K562 (cell line): ENCODE data around the gene DRC3. TPM values are rescaled to one million over a fixed set of nuclear protein-coding genes. Genes with fewer than 3 reads are reported as not detected.
A peak's percentile ranks its signal among the peaks of the same experiment; 100 is the strongest.

Experiments used
- CBX8 ChIP-seq: fragments of 200-600 bp; sonication (generic); IDR thresholded peaks from 2 replicates; pipeline ENCODE4 v1.6.1; 2012; ENCODE audit warnings: borderline replicate concordance, mixed run types, low read depth, mild to moderate bottlenecking, moderate library complexity, mixed read lengths, low read length, control low read depth, inconsistent platforms; ENCODE audit not compliant: poor library complexity, severe bottlenecking; ENCODE audit errors: extremely low read depth
- DNMT1 ChIP-seq: fragments of 450-650 bp; IDR thresholded peaks from 2 replicates; pipeline ENCODE4 v1.6.1; 2016; ENCODE audit warnings: antibody characterized with exemption, mild to moderate bottlenecking
- EGR1 ChIP-seq: fragments of 450-650 bp; conservative IDR thresholded peaks from 2 replicates; pipeline ENCODE4 v1.6.1; 2017; ENCODE audit warnings: mild to moderate bottlenecking
- ELF2 ChIP-seq: fragments of 250-450 bp; sonication (Bioruptor Pico); IDR thresholded peaks from 2 replicates; pipeline ENCODE4 v1.5.0; 2021; ENCODE audit warnings: mild to moderate bottlenecking
- FOS ChIP-seq: IDR thresholded peaks from 3 replicates; pipeline ENCODE4 v1.6.1; 2011; ENCODE audit not compliant: insufficient read length; ENCODE audit errors: extremely low read depth
- GABPA ChIP-seq: fragments of 200-800 bp; sonication (Bioruptor generic); conservative IDR thresholded peaks from 2 replicates; pipeline ENCODE4 v1.6.1; 2016; ENCODE audit warnings: low read depth, missing genetic modification characterization, missing compliant biosample characterization
- GATAD2A ChIP-seq: fragments of 450-650 bp; IDR thresholded peaks from 2 replicates; pipeline ENCODE4 v1.6.1; 2017
- GATAD2B ChIP-seq: fragments of 450-650 bp; IDR thresholded peaks from 2 replicates; pipeline ENCODE4 v1.6.1; 2017; ENCODE audit warnings: mild to moderate bottlenecking, borderline replicate concordance
- HSF4 ChIP-seq: fragments of 250-450 bp; sonication (Bioruptor Pico); IDR thresholded peaks from 2 replicates; pipeline ENCODE4 v2.1.2; 2022; ENCODE audit warnings: mild to moderate bottlenecking, moderate library complexity, borderline replicate concordance
- KAT2B ChIP-seq: IDR thresholded peaks from one replicate; pipeline ENCODE4 v1.6.1; 2012; ENCODE audit warnings: low read depth, mild to moderate bottlenecking, control low read depth, inconsistent platforms, low read length, moderate library complexity
- POLR2H ChIP-seq: IDR thresholded peaks from 2 replicates; pipeline ENCODE4 v1.6.1; 2016; ENCODE audit warnings: missing genetic modification characterization, low read depth, mild to moderate bottlenecking, control low read depth, missing compliant biosample characterization, moderate library complexity
- SIX5 ChIP-seq, 2 experiments: IDR thresholded peaks; 2 replicates each; pipeline ENCODE4 v1.6.1; 2011; ENCODE audit warnings: low read length in 2 of 2, borderline replicate concordance in 1 of 2, low read depth in 1 of 2, mild to moderate bottlenecking in 1 of 2, moderate library complexity in 1 of 2; ENCODE audit not compliant: insufficient read depth in 1 of 2
- SP2 ChIP-seq: IDR thresholded peaks from 2 replicates; pipeline ENCODE4 v1.6.1; 2011; ENCODE audit warnings: mild to moderate bottlenecking, low read depth, low read length, moderate library complexity; ENCODE audit not compliant: poor library complexity, severe bottlenecking; ENCODE audit errors: extremely low read depth
- USF1 ChIP-seq: sonication (generic); formaldehyde crosslinking; IDR thresholded peaks from 2 replicates; pipeline ENCODE4 v1.9.0; 2022; ENCODE audit warnings: mild to moderate bottlenecking, missing genetic modification reagents
- ZBTB34 ChIP-seq: fragments of 250-450 bp; sonication (Bioruptor Pico); IDR thresholded peaks from 2 replicates; pipeline ENCODE4 v1.8.0; 2021; ENCODE audit warnings: mild to moderate bottlenecking, moderate library complexity
- ZC3H4 ChIP-seq: sonication (generic); formaldehyde crosslinking; IDR thresholded peaks from 2 replicates; pipeline ENCODE4 v1.9.0; 2021; ENCODE audit warnings: missing genetic modification reagents, borderline replicate concordance
- ZNF121 ChIP-seq: sonication (generic); formaldehyde crosslinking; conservative IDR thresholded peaks from 2 replicates; pipeline ENCODE4 v1.8.0; 2022; ENCODE audit warnings: missing genetic modification reagents
- ZNF354B ChIP-seq: fragments of 250-450 bp; sonication (Bioruptor Pico); IDR thresholded peaks from 2 replicates; pipeline ENCODE4 v1.4.0; 2020
- ZNF507 ChIP-seq: conservative IDR thresholded peaks from 2 replicates; pipeline ENCODE4 v1.6.1; 2017; ENCODE audit warnings: missing genetic modification characterization, missing compliant biosample characterization
- ZNF518B ChIP-seq: fragments of 250-450 bp; sonication (Bioruptor Pico); IDR thresholded peaks from 2 replicates; pipeline ENCODE4 v1.5.0; 2021; ENCODE audit warnings: mild to moderate bottlenecking, moderate library complexity
- polyA plus RNA-seq, 8 experiments: library from polyadenylated mRNA; depleted of rRNA in 4 of 8; stranded (reverse) in 5 of 8; unstranded in 3 of 8; fragments of >200 nt; fragmentation: Nextera tagmentation in 2 of 8; fragmentation: Illumina TruSeq in 1 of 8; extraction: Ambion mirVana in 2 of 8; extraction: Trizol in 1 of 8; gene quantifications; 2 replicates each; pipeline versions ENCODE4 v1.2.1 to v1.2.3, GENCODE V29; 2011 to 2014; ENCODE audit warnings: inconsistent platforms in 1 of 8, missing spikeins in 1 of 8
- total RNA-seq, 7 experiments: library from RNA; depleted of rRNA in 6 of 7; stranded (reverse); fragments of >200 nt in 6 of 7; fragmentation: Illumina TruSeq in 2 of 7; extraction: Trizol in 2 of 7; gene quantifications; 2 replicates each; pipeline versions ENCODE4 v1.2.1 to v1.2.3, GENCODE V29; 2011 to 2021; ENCODE audit warnings: low replicate concordance in 1 of 7

DRC3 gene
- total and polyA plus RNA-seq, 9 of the 15 experiments (the other 6 are each of a cell fraction or from before 2014, with no cell fraction given): 0.10 to 0.84 (median 0.30) TPM; not detected in 3

- no peak for TF ChIP-seq CBX8
- TF ChIP-seq ZNF518B (CRISPR knock-in tag): no peak
- no peak for TF ChIP-seq GATAD2A
- no peak for TF ChIP-seq HSF4
- TF ChIP-seq ZNF354B (CRISPR knock-in tag): no peak
- TF ChIP-seq ZNF121 (CRISPR knock-in tag): no peak
- TF ChIP-seq DNMT1: no peak
- TF ChIP-seq POLR2H (tag): no peak
- TF ChIP-seq USF1: peak; percentile 91
- no peak; the same call in 1 of the 2 replicates for TF ChIP-seq EGR1
- peak; percentile 90 for TF ChIP-seq GABPA
- TF ChIP-seq KAT2B: no peak
- no peak for TF ChIP-seq ZBTB34 (CRISPR knock-in tag)
- TF ChIP-seq SP2: peak; percentile 91
- TF ChIP-seq ZC3H4: no peak
- TF ChIP-seq FOS: peak; percentile 98
- TF ChIP-seq GATAD2B: no peak
- no peak for TF ChIP-seq ZNF507 (tag)
- TF ChIP-seq SIX5 (IDR thresholded peaks at IDR 0.05; ENCODE audit: borderline replicate concordance in 1 of 2, insufficient read depth in 1 of 2, low read depth in 1 of 2, low read length in 2 of 2): no peak
- TF ChIP-seq ELF2 (CRISPR knock-in tag): peak; percentile 58; the same call in 1 of the 2 replicates
These were observed at the start of gene DRC3, which contains the start of gene TOM1L2 (continued) for GRCh38 chr17:17972126-17972951.
